ENCODE data around the gene REXO5.
"Not testable (repeated sequence)": the region's sequence is repeated elsewhere in the genome, so short reads cannot be mapped to it uniquely, and the experiment has no call there.

REXO5 gene, protein sequence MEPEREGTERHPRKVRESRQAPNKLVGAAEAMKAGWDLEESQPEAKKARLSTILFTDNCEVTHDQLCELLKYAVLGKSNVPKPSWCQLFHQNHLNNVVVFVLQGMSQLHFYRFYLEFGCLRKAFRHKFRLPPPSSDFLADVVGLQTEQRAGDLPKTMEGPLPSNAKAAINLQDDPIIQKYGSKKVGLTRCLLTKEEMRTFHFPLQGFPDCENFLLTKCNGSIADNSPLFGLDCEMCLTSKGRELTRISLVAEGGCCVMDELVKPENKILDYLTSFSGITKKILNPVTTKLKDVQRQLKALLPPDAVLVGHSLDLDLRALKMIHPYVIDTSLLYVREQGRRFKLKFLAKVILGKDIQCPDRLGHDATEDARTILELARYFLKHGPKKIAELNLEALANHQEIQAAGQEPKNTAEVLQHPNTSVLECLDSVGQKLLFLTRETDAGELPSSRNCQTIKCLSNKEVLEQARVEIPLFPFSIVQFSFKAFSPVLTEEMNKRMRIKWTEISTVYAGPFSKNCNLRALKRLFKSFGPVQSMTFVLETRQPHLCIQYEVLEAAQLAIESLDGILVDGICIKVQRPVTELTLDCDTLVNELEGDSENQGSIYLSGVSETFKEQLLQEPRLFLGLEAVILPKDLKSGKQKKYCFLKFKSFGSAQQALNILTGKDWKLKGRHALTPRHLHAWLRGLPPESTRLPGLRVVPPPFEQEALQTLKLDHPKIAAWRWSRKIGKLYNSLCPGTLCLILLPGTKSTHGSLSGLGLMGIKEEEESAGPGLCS

DNA sequence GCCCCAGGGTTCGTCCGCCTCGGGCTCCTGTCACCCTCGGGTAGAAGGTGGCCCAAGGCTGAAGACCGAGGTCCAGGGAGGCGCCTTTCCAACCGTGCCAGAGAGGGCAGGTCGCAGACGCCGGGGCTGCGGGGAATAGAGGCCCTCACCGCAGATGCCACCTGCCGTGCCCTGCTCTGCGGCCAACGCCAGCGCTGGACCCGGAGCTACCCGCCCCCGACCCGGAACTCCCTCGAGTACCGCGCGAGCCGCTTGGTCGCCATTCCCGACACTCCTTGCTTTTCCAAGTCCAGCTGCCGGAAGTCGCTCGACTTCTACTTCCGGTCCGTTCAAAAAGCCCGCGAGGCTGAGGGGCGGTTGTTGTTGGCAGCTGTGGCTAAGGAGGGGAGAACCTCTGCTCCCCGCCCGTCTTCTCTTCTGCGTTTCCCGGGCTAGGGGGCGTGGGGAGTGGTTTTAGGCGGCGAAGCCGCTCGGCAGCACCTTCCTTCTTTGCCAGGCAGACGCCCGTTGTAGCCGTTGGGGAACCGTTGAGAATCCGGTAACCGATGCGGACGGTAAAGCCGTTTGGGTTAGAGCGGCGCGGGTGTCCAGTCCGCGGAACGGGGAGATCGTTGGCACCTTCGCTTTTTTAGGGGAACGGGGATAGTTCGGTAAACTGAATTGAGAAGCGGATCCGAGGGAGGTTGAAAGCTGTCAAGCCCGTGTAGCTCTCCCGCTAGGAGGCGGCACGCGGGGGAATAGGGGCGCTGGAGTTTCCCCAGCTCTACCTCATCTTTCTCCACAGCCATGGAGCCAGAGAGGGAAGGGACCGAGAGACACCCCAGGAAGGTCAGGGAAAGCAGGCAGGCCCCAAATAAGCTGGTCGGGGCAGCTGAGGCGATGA lies at the start of gene REXO5, which contains the start of gene ERI2:
Gene REXO5, plus strand, starts transcription at position 360 of the 883 bp plus-strand sequence. Its CDS starts 427 bp downstream, at position 787.
Gene ERI2, minus strand, starts transcription at position 305 of the 883 bp plus-strand sequence. Its CDS starts 42 bp downstream, at position 263.
- peak; percentile 92 for DNase-seq (ENCODE audit: low read depth)

DNA sequence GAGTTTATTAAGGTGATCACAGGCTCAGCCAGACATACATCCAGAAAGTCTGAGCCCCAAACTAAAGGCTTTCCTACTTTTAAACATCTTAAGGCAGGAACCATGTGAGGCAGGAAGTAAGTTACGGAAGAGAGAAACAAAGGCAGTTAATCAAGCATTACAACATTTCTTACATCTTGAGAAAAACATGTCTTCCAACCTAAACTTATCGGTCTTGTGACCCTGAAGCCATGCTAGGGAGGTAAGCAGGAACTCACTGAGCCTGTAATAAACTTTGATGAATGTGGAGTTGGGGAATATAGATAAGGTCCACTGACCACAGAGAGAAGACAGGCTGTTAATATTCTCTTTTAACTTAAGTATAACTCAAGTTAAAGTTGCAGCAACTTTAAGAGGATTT lies 46.0 kb upstream of the REXO5 start:
- no peak for DNase-seq (ENCODE audit: low read depth)

DNA sequence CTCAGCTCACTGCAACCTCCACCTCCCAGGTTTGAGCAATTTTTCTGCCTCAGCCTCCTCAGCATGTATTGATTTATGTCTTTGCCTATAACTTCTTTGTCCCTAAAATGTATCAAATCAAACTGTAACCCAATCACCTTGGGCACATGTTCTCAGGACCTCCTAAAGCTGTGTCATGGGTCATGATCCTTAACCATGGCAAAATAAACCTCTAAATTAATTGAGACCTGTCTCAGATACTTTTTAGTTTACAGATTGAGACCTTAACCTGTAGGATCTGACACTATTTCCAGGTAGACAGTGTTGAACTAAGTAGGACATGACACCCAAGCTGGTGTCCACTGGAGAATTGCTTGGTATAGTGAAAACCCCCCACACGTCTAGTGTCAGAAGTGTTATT lies 45.2 kb upstream of the REXO5 start:
- DNase-seq (ENCODE audit: low read depth), result no peak

DNA sequence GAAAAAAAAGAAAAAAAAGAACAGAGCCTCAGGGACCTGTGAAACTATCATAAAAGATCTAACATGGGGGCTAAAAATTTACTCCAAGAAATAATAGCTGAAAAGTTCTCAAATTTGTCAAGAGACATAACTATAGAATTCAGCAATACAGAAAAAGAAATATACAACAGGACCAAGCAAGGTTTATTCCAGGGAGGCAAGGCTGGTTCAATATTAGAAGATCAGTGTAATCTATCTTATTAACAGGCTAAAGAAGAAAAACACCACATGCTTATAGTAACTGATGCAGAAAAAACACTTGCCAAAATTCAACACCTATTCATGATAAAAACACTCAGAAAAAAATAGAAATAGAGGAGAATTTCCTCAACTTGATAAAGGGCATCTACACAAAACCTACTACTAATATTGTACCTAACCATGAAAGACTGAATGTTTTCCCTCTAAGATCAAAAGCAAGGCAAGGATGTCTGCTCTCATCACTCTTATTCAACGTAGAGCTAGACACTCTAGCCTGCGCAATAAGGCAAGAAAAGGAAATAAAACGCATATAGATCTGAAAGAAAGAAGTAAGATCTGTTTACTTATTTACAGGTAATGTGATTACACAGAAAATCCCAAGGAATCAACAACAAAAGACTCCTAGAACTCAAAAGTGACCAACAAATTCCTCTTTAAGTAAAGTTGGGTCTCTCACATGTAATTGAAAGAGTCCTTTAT lies 43.8 kb upstream of the REXO5 start:
- no peak for DNase-seq (ENCODE audit: low read depth)

DNA sequence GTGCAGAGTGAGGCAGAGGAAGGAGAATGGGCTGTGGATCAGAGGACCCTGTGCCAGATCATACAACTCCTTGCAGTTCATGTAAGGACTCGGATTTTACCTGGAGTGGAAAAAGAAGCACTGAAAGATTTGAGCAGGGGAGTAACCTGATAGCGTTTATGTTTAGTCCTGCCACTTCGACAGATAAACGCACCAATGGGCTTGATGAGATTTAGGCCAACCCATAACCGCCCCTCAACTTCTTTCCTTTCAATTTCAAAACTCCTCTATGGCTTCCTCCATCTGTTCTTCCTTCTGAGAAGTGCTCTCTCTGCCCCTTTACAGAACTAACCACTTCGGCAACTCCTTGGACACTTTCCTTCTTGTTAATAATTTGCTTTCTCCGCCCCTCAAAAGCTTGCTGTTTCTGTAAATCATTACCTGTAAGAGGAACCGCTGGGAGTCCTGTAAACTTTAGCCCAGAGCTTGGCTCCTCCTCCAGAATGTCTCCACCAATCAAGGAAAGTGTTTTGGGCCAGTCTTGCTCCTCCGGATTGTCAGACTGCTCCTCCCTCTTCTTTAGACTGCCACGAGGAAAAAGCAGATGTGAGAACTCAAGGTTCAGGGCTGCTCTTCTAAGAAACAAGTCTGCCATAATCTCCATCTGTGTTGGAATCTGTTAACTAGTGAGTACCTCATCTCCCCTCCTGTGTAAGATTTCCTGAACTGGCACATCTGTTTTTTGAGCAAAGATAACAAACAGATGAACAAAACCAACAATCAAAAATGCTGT lies 42.7 kb upstream of the REXO5 start, which contains the start of gene ACSM3:
Gene ACSM3, plus strand, starts transcription at position 554 of the 772 bp plus-strand sequence. CDS start 6,021 bp downstream, outside the sequence.
- peak; percentile 76 for DNase-seq (ENCODE audit: low read depth)

DNA sequence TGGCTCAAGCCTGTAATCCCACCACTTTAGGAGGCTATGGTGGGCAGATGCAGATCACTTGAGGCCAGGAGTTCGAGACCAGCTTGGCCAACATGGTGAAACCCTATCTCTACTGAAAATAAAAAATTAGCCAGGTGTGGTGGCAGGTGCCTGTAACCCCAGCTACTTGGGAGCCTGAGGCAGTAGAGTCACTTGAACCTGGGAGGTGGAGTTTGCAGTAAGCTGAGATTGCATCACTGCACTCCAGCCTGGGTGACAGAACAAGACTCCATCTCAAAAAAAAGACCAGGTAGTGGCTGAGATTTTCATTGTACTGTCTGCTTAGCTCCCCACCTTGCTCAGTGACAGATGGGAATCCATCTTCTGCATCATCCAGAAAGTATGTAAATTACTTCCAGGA lies 41.9 kb upstream of the REXO5 start:
- DNase-seq (ENCODE audit: low read depth), result not testable (repeated sequence)

DNA sequence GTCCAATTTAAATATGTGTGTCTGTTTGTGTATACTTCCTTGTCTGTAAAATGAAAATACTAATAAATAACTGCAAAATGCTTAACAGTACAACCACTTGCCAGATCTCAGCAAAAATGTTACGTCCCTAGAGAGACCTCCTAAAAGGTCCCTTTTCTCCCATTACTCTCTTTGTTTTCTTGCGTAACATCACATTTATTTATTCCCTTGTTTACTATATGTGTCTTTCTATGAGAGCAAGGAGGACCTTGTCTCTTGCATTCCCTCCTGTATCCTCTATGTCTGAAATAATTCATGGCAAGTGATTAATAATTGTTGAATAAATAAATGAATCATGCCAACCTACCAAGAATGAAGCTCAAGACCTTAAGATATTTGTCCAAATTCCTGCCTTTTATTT lies 40.6 kb upstream of the REXO5 start:
- no peak for DNase-seq (ENCODE audit: low read depth)

DNA sequence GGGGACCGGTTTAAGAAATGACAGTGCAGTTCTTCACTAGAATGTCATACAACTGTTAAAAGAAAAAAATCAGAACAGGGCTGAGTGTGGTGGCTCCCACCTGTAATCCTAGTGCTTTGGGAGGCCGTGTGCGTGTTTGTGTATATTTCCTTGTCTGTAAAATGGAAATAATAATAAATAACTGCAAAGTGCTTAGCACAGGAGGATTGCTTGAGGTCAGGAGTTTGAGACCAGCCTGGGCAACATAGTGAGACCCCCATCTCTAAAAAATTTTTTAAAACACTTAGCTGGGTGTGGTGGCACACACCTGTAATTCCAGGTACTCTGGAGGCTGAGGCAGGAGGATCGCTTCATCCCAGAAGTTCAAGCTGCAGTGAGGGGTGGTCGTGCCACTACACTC lies 40.0 kb upstream of the REXO5 start:
- DNase-seq (ENCODE audit: low read depth), result no peak

DNA sequence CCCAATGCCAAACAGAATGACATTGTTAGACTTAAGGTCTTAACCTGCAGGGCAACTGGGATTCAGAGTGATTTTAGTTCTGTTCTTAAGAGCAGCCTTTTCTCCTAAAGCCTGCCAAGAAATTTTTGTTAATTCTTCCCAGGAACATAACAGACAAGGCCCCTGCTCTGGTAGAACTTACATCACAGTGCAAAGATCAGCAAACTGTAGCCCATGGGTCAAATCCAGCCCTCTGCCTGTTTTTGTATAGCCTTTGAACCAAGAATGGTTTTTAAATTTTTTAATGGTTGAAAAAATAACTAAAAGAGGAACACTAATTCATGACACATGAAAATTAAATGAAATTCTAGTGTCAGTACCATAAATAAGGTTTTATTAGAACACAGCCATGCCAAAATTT lies 38.8 kb upstream of the REXO5 start:
- DNase-seq (ENCODE audit: low read depth), result no peak

DNA sequence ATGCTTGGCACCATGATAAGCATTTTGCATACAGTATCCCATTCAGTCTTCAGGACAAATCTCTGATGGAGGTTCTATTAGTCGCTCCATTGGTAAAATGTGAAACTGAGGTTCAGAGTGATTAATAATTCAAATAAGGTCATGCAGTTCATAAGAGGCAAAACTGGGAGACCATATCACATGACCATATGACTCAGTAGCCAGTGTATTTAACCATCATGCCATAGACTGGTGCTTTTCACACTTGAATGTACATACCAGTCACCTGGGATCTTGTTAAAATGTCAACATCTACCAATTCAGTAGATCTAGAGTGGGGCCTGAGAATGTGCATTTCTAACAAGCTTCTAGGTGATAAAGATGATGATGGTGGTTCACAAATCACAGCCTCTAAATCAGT lies 38.2 kb upstream of the REXO5 start:
- DNase-seq (ENCODE audit: low read depth), result no peak

DNA sequence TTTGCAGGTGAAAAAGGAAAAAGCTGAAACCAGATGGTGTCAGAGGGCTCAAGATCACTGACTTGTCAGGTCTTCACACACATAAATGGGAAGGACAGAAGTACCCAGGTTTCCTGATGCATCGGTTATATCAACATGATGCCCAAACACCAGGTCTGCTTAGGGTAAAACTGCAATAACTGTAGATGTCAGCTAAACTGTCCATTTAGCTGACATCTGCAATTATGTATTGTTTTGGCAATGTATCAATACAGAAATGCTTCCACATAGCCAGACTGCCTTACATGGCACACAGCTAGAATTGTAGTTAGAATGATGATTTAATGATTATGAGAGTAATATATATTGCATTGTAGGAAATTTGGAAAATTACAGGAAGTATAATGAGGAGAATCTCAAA lies 37.5 kb upstream of the REXO5 start:
- DNase-seq (ENCODE audit: low read depth), result no peak

DNA sequence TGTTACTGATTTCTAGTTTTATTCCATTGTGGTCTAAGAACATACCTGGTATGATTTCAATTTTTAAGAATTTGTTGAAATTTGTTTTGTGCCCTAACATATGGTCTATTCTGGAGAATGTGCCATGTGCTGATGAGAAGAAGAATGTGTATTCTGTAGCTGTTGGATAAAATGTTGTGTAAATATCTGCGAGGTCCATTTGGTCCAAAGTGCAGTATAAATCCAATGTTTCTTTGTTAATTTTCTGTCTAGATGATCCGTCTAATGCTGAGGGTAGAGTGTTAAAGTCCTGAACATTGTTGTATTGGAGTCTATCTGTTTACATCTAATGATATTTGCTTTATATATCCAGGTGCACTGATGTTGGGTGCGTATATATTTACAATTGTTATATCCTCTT lies 32.6 kb upstream of the REXO5 start:
- no peak for DNase-seq (ENCODE audit: low read depth)

DNA sequence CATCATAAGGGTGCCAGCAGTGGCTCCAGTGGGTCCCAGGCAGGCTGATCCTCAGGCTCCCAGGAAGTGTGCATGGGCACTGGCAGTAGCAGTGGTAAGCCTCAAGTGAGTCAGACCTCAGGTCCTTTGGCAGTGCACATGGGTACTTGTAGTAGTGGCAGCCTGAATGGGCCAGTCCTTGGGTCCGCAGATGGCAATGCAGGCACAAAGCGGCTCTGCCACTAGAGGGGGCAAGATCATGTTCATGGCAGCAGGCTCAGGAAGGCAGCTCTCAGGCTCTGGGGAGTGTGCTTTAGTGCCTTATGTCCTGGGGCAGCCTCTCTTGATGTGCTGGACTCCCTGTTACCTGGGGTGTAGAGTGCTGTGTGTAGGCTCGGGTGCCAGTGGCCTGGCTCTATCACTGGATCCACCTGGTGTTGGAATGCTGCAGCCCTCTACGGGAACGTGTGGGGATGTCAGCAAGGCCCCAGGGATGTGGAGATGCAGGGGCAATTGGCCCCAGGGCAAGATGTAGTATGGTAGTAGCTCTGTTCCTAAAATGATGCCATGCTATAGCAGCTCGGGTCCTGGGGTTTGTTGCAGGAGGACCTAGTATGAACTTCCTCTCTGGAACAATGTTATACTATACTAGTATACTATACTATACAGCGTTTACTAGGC lies 31.5 kb upstream of the REXO5 start:
- DNase-seq (ENCODE audit: low read depth), result peak; percentile 47

DNA sequence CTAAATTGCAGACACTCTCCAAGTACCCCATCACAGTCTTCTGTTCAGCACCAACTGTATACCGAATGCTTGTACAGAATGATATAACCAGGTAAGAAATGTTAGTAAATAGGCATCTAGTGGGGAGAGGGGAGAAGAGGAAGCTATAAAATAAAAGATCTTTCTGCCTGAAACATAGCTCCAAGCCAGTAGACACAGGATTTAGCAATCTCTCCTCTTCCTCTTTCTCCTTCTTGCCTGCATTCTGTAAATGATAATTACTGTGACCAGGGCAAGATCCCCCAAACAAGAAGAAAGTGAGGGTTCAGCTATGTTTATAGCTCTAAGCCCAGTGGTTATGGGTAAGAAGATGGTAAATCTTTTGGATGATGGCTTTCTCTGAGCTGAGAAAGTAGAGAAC lies 24.6 kb upstream of the REXO5 start:
- no peak for DNase-seq (ENCODE audit: low read depth)

DNA sequence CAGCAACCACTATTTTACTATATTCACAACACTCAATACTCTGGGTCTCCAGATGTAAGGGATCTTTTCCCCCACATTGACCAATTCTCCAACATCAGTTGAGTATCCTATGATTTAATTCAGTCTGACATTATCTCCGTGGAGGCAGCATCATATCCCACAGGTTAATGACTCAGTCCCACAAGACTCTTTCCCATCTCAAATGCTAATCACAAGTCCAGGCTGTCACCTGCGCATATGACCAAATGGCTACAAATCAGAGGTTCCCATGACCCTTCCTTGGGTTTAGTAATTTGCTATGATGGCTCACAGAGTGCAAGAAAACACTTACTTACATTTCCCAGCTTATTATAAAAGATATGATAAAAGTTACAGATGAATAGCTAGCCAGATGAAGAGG lies 23.9 kb upstream of the REXO5 start:
- DNase-seq (ENCODE audit: low read depth), result no peak

DNA sequence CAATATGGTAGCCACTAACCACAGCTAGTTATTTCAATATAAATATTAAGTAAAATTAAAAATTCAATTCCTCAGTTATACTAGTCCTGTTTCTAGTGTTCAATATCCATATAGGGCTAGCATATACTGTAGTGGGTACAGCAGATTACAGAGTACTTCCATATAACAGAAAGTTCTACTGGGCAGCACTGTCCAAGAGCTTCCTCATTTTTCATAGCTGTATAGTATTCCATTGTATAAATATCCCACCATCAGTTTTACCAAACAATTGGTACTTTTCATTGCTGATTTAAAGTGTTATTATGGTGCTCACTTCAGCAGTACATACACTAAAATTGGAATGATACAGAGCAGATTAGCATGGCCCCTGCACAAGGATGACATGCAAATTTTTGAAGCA lies 22.1 kb upstream of the REXO5 start:
- DNase-seq (ENCODE audit: low read depth), result no peak

DNA sequence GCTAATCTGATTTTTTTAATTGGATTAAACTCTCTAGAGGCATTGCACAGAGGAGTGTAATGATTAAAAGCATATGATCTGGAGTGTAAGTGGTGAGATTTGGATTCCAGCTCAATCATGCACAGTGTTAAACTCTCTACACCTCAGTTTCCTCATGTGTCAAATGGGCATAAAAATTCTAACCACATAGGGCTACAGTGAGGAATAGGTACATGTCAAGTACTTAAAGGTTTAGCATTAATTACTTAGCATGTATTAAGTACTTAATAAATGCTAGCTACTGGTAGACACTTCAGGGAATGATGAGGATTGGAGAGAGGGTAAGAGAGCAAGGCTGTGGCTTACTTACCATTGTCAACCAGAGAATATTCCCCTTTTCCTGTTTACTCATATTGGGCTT lies 17.2 kb upstream of the REXO5 start:
- DNase-seq (ENCODE audit: low read depth), result no peak

DNA sequence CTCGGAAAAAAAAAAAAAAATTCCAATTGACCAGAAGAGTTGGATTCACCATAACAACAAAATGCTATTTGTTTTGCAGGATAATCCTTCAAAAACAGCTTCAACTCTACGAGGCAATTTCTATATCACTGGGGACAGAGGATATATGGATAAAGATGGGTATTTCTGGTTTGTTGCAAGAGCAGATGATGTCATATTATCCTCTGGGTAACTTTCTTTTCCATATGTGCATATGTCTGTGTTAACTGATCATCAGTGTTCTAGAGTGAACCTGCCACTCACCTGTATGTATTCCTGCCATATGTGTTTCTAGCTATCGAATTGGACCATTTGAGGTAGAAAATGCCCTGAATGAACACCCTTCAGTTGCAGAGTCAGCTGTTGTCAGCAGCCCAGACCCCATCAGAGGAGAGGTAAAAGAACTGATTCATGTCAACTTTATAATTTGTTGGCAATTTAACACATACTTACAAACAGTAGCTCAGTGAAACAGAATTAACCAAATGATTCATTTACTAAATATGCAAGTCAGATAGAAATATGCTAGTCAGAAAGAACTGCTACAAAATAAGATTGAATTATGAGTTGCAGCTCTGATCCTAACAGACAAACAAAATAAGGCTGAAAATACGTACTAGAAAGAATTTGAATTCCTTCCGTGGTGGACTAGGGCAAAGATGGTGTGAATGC lies 14.3 kb upstream of the REXO5 start:
- no peak for DNase-seq (ENCODE audit: low read depth)

DNA sequence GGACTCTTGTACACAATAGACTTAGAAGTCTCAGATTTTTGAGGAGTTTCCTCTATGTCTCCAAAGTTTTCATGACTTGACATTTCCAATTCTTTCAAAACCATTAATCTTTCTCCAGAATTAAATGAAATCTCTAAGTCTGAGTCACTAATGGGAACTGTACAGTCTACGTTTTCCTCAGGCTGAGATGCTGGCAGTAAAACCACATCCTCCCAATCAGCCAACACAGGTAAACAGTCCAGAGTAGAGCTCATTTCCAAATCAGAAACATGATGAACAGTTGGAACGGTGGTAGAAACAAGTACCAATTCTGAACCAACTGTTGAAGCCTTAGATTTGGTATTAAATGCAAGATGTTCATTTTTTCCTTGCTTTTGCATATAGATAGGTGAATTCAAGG lies 8.0 kb upstream of the REXO5 start:
- DNase-seq (ENCODE audit: low read depth), result no peak

DNA sequence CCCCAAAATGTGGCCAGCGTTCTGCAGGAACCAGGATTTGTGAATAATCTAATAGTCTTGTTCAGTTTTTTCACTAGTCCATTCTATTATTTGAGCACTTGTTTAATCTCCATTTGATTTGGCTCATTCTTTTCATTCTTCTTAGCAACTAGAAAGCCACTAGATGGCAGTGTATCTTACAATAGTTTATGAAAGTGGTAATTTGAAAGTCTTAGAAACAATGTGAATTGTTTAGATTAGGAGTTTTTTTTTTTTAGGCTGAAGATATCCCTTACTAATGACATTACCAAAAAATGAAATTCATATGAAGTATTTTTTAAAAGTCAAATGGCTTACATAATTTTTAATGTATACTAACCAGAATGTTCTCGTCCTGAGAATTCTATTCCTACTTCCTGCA lies 6.7 kb upstream of the REXO5 start:
- no peak for DNase-seq (ENCODE audit: low read depth)

Measured in CMK (cell line).